ENCODE data around the gene CTIF. TPM values are rescaled to one million over a fixed set of nuclear protein-coding genes. Genes with fewer than 3 reads are reported as not detected.

The CTIF gene
- total RNA-seq, 1 donor from 2014 or later = 51.5 TPM

DNA sequence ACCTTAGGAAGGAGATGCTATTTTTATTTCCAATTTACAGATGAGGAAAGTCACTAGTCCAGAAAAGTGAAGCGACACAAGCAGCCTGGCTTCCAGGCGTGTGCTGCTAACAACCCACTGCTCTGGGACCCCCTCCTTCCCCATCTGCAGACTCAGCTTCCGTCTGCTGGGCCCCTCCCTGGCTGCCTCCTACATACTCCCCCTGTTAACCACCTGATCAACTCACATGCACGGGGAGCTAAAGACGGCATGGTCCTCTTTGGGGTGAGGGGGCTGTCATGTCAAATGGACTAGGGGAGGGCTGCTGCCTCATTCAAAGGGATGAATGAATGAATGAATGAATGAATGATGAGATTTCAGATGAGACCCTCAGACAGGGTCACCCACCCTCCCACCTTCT, 184.2 kb downstream of the CTIF start:
- Mint-ChIP-seq H3K9me3 (ENCODE audit: unreplicated experiment) (no peaks in the 10 kb centered on the region), H3K36me3 (ENCODE audit: low read depth, unreplicated experiment) (peaks cover 30% of the 10 kb centered on the region), H3K27ac (ENCODE audit: unreplicated experiment) (no peak overlapping the region), H3K4me3 (ENCODE audit: unreplicated experiment) (no peak overlapping the region), H3K4me1 (ENCODE audit: unreplicated experiment) (peaks cover 14% of the 10 kb centered on the region), H3K27me3 (ENCODE audit: unreplicated experiment) (peaks cover 10% of the 10 kb centered on the region)
- TF ChIP-seq, protein P1, sequence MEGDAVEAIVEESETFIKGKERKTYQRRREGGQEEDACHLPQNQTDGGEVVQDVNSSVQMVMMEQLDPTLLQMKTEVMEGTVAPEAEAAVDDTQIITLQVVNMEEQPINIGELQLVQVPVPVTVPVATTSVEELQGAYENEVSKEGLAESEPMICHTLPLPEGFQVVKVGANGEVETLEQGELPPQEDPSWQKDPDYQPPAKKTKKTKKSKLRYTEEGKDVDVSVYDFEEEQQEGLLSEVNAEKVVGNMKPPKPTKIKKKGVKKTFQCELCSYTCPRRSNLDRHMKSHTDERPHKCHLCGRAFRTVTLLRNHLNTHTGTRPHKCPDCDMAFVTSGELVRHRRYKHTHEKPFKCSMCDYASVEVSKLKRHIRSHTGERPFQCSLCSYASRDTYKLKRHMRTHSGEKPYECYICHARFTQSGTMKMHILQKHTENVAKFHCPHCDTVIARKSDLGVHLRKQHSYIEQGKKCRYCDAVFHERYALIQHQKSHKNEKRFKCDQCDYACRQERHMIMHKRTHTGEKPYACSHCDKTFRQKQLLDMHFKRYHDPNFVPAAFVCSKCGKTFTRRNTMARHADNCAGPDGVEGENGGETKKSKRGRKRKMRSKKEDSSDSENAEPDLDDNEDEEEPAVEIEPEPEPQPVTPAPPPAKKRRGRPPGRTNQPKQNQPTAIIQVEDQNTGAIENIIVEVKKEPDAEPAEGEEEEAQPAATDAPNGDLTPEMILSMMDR (IDR thresholded peaks at IDR 0.05; ENCODE audit: unreplicated experiment) = no peak
- DNase-seq (ENCODE audit: low spot score) = no peak

DNA sequence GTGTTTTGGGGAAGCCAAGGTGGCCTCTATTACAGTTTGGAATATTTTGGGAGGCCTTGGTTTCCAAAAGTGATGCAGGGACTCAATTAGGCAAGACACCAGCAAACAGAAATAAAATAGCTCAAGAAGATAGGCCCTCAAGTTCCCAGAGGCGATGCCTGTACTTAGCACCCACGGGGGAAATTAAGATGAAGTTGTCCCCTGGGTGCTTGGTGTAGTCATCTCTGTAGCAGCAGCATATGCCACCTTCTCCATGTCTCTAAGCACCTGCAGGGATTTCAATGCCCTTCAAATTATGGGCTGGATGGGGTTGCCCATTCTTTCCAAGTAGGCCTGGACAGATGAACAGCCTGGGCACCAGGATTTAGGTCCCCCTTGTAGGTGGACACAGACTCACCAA, 185.0 kb downstream of the CTIF start:
- Mint-ChIP-seq H3K4me3 (ENCODE audit: unreplicated experiment) (no peak overlapping the region), H3K4me1 (ENCODE audit: unreplicated experiment) (peaks cover 14% of the 10 kb centered on the region), H3K27ac (ENCODE audit: unreplicated experiment) (no peak overlapping the region), H3K9me3 (ENCODE audit: unreplicated experiment) (no peaks in the 10 kb centered on the region), H3K27me3 (ENCODE audit: unreplicated experiment) (peaks cover 10% of the 10 kb centered on the region), H3K36me3 (ENCODE audit: low read depth, unreplicated experiment) (peaks cover 31% of the 10 kb centered on the region)
- no peak for DNase-seq (ENCODE audit: low spot score)
- TF ChIP-seq, protein P1 (IDR thresholded peaks at IDR 0.05; ENCODE audit: unreplicated experiment) = no peak

DNA sequence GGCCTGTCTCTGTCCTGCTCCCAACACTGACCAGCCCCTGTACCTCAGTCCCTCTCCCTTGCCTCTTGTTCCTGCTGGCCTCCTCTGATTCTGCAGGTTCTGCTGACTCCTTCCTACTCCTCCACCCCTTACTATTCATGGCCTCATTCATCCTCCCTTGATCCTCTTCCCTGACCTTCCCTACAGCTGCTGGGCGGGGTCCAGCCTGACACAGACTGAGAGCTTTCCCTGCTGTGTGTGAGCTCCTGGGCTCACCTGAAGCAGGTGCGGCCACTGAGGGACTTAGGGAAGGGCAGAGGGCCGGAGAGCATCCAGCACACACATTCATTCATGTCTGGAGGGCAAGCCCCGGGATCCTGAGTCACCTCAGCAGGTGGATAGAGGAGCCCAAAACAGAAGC, 185.6 kb downstream of the CTIF start:
- peaks cover 14% of the 10 kb centered on the region for H3K4me1 Mint-ChIP-seq (ENCODE audit: unreplicated experiment)
- H3K27ac Mint-ChIP-seq (ENCODE audit: unreplicated experiment) = no peak overlapping the region
- no peaks in the 10 kb centered on the region for H3K9me3 Mint-ChIP-seq (ENCODE audit: unreplicated experiment)
- TF ChIP-seq, protein P1 (IDR thresholded peaks at IDR 0.05; ENCODE audit: unreplicated experiment) = no peak
- peaks cover 8% of the 10 kb centered on the region for H3K27me3 Mint-ChIP-seq (ENCODE audit: unreplicated experiment)
- H3K36me3 Mint-ChIP-seq (ENCODE audit: low read depth, unreplicated experiment) = peaks cover 26% of the 10 kb centered on the region
- DNase-seq (ENCODE audit: low spot score) = no peak
- no peak overlapping the region for H3K4me3 Mint-ChIP-seq (ENCODE audit: unreplicated experiment)

DNA sequence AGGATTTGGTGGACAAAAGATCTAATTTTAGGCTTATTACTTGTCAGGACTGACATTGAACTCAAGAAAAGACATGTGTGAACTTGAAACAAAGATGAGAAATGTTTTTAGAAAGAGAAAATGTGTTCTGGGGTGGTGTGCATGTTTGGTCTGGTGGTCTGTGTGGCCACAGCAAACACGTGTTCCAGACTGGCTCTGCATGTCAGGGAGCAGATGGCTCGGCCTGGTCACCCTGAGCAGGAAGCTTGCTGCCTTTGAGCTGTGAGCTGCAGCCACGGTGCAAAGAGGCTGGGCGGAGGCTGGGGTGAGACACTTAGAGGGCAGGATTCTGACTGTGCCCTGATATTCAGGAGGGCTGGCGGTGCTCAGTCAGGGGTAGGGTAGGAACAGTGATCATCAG, 186.1 kb downstream of the CTIF start:
- no peak for DNase-seq (ENCODE audit: low spot score)
- H3K36me3 Mint-ChIP-seq (ENCODE audit: low read depth, unreplicated experiment) = peaks cover 26% of the 10 kb centered on the region
- H3K27me3 Mint-ChIP-seq (ENCODE audit: unreplicated experiment) = peaks cover 8% of the 10 kb centered on the region
- TF ChIP-seq, protein P1 (IDR thresholded peaks at IDR 0.05; ENCODE audit: unreplicated experiment) = no peak
- H3K4me1 Mint-ChIP-seq (ENCODE audit: unreplicated experiment) = peaks cover 11% of the 10 kb centered on the region
- H3K4me3 Mint-ChIP-seq (ENCODE audit: unreplicated experiment) = no peak overlapping the region
- no peaks in the 10 kb centered on the region for H3K9me3 Mint-ChIP-seq (ENCODE audit: unreplicated experiment)
- H3K27ac Mint-ChIP-seq (ENCODE audit: unreplicated experiment) = no peak overlapping the region

DNA sequence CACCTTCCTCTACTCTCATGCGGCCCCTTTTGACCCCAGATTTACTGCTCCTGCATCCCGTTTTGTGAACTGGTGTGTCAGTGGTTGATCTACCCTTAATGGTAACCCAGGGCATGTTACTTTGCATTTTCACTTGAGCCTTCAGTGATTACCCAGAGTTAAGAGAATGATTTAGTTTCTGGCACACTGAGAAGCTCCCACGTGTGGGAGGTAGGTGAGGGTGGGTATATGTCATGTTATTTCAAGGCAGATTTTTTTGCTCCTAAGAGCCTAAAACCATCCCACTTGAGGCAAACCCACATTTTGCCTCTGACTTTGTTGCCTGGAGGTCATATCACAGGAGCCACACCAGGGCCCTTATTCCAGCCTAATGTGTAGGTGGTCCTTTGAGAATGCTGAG, 186.7 kb downstream of the CTIF start:
- no peak overlapping the region for H3K27ac Mint-ChIP-seq (ENCODE audit: unreplicated experiment)
- H3K27me3 Mint-ChIP-seq (ENCODE audit: unreplicated experiment) = peaks cover 8% of the 10 kb centered on the region

More for the DNA sequence above, 186.7 kb downstream of the CTIF start:
- Mint-ChIP-seq H3K4me1 (ENCODE audit: unreplicated experiment) (peaks cover 5% of the 10 kb centered on the region), H3K4me3 (ENCODE audit: unreplicated experiment) (no peak overlapping the region), H3K36me3 (ENCODE audit: low read depth, unreplicated experiment) (peaks cover 22% of the 10 kb centered on the region), H3K9me3 (ENCODE audit: unreplicated experiment) (no peaks in the 10 kb centered on the region)
- TF ChIP-seq, protein P1 (IDR thresholded peaks at IDR 0.05; ENCODE audit: unreplicated experiment) = no peak
- DNase-seq (ENCODE audit: low spot score) = no peak
